Measurements from ENCODE around the gene ZCCHC8.

DNA sequence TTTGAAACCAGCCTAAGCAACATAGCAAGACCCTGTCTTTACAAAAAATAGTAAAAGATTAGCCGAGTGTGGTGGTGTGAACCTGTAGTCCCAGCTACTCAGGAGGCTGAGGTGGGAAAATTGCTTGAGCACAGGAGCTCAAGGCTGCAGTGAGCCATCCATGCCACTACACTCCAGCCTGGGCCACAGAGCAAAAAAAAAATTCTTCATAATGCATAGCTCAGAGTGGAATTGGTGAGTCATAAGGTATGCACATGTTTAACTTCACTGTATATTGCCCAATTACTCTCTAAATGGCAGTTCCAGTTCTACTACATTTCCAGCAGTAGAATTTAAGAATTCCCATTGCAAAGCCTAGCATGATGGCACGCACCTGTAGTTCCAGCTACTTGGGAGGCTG lies 51.4 kb downstream of the ZCCHC8 start:
- TF ChIP-seq, protein P1, sequence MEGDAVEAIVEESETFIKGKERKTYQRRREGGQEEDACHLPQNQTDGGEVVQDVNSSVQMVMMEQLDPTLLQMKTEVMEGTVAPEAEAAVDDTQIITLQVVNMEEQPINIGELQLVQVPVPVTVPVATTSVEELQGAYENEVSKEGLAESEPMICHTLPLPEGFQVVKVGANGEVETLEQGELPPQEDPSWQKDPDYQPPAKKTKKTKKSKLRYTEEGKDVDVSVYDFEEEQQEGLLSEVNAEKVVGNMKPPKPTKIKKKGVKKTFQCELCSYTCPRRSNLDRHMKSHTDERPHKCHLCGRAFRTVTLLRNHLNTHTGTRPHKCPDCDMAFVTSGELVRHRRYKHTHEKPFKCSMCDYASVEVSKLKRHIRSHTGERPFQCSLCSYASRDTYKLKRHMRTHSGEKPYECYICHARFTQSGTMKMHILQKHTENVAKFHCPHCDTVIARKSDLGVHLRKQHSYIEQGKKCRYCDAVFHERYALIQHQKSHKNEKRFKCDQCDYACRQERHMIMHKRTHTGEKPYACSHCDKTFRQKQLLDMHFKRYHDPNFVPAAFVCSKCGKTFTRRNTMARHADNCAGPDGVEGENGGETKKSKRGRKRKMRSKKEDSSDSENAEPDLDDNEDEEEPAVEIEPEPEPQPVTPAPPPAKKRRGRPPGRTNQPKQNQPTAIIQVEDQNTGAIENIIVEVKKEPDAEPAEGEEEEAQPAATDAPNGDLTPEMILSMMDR (conservative IDR thresholded peaks at IDR 0.05 in 1 of 2, IDR thresholded peaks at IDR 0.05 in 1 of 2; ENCODE audit: low read depth in 1 of 2, low read length in 2 of 2) = peak in 1 of 2 donors; percentile 5
- TF ChIP-seq EZH2 (IDR thresholded peaks at IDR 0.05; ENCODE audit: low read length, missing control alignments) = no peak

Data from fibroblast of lung (primary cell).